Right forelimb (tissue), 1 donor: ENCODE data around the gene LARP4B.

Source experiments
- DNase-seq: peaks from one replicate; pipeline ENCODE4 v3.0.0-alpha.2; 2018

The LARP4B gene

DNA sequence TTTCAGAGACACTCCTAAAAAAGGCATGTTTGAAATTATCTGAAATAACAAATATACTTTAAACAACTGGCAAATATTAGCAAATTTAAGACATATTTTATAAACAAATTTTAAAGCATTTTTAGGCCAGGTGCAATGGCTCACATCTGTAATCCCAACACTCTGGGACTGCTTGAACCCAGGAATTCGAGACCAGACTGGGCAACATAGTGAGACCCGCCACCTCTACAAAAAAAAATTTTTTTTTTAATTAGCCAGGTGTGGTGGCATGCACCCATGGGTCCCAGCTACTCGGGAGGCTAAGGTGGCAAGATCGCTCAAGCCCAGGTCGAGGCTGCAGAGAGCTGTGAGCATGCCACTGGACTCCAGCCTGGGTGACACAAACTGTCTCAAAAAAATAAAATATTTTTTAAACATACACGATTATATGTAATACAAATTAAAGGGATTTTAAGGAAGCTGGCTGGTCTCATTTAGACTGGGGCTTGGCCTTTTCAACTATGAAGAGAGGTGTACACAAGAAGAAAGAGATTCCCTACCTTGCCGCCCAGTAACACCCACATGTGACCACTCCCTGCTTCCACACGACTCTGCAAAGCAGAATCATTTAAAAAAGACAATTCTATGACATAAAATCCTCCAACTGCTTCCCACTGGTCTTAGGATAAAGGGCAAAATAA is 7.5 kb downstream of the LARP4B start:
- no peak for DNase-seq

- DNase-seq, result no peak
These were observed 9.8 kb downstream of the LARP4B start for GRCh38 chr10:921471-922414.

DNA sequence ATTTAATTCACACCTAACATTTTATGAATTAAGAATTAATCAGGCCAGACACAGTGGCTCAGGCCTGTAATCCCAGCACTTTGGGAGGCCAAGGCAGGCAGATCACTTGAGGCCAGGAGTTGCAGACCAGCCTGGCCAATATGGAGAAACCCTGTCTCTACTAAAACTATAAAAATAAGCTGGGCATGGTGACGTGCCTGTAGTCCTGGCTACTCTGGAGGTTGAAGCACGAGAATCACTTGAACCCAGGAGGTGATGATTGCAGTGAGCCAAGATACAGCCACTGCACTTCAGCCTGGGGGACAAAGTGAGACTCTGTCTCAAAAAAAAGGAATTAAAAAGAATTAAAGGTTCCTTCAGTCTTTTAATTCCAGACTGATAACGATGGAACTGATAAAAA is 11.1 kb downstream of the LARP4B start:
- DNase-seq, result no peak

- DNase-seq, result no peak
These were observed 12.0 kb downstream of the LARP4B start for GRCh38 chr10:919481-919880.

DNA sequence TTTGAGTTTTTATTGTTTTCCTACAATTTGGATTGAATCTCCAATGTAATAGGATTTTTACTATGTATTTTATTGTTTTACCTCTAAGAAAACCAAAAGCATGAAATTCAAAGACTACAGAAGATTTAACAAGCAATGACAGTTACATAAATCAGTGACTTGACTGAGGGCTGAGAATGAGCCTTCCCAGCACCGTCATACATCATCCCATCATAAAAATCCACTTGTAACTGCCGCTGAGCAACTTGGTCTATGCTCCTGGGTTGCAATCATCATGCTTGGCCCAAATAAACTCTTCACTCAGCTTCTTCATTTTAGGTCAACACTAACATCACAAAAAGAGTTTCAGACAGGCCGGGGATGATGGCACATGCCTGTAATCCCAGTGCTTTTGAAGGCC is 13.5 kb downstream of the LARP4B start:
- DNase-seq, result no peak

GRCh38 chr10:917416-917720 is 14.1 kb downstream of the LARP4B start:
- DNase-seq, result no peak

DNA sequence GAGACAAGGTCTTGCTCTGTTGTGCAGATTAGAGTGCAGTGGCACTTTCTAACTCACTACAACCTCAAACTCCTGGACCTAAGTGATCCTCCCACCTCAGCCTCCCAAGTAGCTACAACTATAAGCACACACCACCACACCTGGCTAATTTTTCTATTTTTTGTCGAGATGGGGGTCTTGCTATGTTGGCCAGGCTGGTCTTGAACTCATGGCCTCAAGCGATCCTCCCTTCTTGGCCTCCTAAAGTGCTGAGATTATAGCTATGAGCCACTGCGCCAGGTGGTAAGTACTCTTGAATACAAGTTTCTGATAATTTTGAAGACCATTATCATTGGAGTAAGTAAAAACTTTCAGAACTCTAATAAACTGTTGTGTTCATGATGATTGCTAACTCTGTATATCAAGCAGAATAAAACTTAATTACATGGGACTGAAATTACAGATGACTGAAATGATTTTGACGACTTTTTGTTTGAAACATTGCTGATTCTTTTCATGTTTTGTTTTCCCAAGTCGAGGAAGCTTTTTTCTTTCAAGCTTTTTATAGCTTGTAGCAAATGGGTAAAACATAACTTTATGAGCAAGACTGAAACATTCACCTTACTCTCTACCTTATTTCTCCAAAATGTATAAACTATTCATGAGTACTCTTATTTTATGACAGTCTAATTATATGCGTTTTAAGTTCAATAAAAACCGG is 14.6 kb downstream of the LARP4B start:
- no peak for DNase-seq

- no peak for DNase-seq
These were observed 21.7 kb downstream of the LARP4B start for GRCh38 chr10:909831-910230.

GRCh38 chr10:905972-906371 is 25.5 kb downstream of the LARP4B start:
- DNase-seq, result no peak

DNA sequence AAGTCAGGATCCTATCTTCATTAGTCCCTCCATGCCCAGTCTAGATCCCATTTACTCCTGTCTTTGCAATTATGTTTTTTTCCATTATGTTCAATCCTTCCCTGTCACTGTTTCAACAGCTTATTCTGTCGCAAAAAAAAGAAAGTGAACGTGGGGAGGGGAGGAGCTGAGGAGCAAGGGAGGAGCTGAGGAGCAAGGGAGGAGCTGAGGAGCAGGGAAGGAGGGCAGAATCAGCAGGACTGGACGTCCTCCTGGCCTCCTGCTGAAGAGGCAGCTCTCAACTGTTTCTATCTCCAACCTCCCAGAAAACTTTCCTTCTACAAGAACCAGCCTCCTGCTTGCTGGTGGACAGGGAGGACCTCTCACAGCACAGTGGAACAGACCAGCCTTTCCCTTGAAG is 26.0 kb downstream of the LARP4B start:
- no peak for DNase-seq

- DNase-seq, result no peak
These were observed 27.1 kb downstream of the LARP4B start for GRCh38 chr10:904403-904802.

- DNase-seq, result no peak
These were observed 33.4 kb downstream of the LARP4B start for GRCh38 chr10:898141-898540.

DNA sequence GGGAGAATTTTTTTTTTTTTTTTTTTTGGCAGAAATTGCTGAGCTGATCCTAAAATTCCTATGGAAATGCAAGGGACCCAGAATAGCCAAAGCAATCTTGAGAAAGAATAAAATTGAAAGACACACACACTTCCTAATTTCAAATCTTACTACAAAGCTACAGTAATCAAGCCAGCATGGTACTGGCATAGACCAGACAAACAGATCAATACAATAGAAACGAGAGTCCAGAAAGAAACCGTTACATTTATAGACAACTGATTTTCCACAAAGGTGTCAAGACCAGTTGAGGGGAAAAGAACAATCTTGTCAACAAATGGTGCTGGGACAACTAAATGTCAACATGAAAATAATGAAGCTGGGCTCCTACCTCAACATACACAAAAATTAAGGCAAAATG is 34.5 kb downstream of the LARP4B start:
- DNase-seq, result no peak

- no peak for DNase-seq
These were observed 36.2 kb downstream of the LARP4B start for GRCh38 chr10:895324-895723.

GRCh38 chr10:878895-879294 is 52.6 kb downstream of the LARP4B start:
- no peak for DNase-seq

DNA sequence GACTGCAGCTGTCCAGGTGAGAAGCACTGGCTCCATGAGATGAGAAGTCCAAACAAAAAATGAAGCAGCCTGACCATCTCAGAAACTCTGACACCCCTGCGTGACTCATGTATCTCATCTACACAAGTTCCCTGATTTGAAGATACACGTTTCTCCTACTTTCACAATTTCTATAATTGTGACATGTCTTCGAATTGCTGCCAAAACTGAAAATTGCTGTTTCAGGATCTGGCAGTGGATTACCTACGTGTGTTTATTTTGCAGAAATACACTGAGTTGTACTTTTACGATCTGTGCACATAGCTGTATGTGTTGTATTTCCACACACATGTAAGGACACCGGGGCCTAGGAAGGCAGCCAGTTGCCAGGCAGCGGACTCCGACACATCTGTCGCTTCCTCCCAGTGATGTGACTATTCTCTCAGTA is 53.2 kb downstream of the LARP4B start:
- DNase-seq, result no peak

GRCh38 chr10:876438-876837 is 55.1 kb downstream of the LARP4B start:
- DNase-seq, result no peak

- DNase-seq, result no peak
These were observed 58.5 kb downstream of the LARP4B start for GRCh38 chr10:873020-873419.

DNA sequence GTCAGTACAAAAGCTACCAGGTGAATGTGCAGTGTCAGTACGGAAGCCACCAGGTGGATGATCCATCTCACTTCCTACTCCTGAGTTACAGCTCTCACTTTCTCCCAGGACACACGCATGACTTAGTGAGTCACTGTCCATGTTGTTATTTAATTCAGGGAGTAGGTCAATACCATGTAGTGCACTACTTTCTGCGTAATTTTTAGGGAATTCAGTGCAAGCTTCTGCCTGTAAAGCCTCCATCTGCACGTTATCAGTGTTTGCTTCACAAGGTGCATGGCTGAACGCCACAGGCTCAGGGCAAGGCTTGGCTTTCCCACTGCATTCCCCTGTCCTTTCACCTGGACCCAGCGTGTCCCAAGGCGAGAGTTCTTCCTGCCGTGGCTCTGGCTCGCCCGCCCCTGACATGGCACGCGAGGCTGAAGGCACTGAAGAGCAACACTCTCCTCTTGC is 59.5 kb downstream of the LARP4B start:
- no peak for DNase-seq

- DNase-seq, result no peak
These were observed 60.8 kb downstream of the LARP4B start for GRCh38 chr10:870564-871166.

DNA sequence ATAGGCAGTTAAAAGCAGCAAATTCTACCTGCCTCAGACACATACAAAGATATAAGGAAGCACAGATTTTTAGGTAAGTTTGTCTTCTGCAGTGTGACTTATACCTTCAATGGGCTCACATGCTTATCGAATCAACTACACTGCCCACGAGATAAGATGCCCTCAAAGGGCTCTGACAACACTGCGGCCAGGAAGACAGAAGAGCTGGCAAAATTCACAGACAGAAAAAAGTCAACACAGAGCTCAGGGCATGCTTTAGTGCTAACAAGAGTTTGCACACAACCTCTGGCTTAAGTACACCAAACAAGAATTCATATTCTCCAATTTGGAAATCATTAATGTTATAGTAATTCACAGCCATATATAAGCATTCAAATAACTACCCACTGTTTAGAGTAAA is 62.3 kb downstream of the LARP4B start:
- DNase-seq, result no peak

DNA sequence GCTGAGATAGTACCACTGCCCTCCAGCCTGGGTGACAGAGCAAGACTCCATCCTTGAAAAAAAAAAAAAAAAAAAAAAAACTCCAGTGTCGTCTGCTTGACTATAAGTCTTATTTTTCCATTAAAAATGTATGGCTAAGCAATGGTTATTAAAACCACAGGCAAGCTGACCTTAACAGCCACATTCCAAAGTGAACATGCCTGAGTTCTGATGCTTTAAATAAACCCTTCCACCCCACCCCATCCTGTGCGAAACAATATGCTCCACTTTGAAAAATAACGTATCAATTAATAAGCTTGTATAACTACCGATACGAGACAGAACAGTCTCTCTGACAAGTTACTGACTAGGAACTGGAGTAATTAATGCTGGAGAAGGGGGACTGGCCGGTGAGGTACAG is 63.7 kb downstream of the LARP4B start:
- DNase-seq, result no peak

GRCh38 chr10:866577-866941 is 64.9 kb downstream of the LARP4B start:
- no peak for DNase-seq
